HEK293T (cell line): Measurements from ENCODE around the gene APOBEC3C.

Experiments
- BHLHE40 ChIP-seq: fragments of 450-650 bp; IDR thresholded peaks from 2 replicates; pipeline ENCODE4 v1.6.1; 2016; ENCODE audit warnings: mild to moderate bottlenecking, moderate library complexity, borderline replicate concordance
- ELF4 ChIP-seq: fragments of 450-650 bp; IDR thresholded peaks from 2 replicates; pipeline ENCODE4 v1.6.1; 2017; ENCODE audit warnings: antibody characterized with exemption
- FOXM1 ChIP-seq: fragments of 450-650 bp; IDR thresholded peaks from 2 replicates; pipeline ENCODE4 v1.6.1; 2017; ENCODE audit warnings: mild to moderate bottlenecking, borderline replicate concordance
- SP1 ChIP-seq: fragments of 450-650 bp; IDR thresholded peaks from 2 replicates; pipeline ENCODE4 v1.6.1; 2017

- no peak for TF ChIP-seq SP1
- TF ChIP-seq BHLHE40: no peak
- no peak for TF ChIP-seq ELF4
- TF ChIP-seq FOXM1: no peak
These were observed 39.3 kb upstream of the APOBEC3C start for GRCh38 chr22:38974826-38975175.
